GM12891 (cell line): ENCODE measurements around the gene TMEM119.

Experiments
- POLR2A ChIP-seq: IDR thresholded peaks from 2 replicates; pipeline ENCODE4 v1.6.1; 2011; ENCODE audit warnings: low read depth, low read length, control low read depth
- POLR2AphosphoS5 ChIP-seq: IDR thresholded peaks from 2 replicates; pipeline ENCODE4 v1.6.1; 2011; ENCODE audit warnings: low read depth, low read length, control low read depth

GRCh38 chr12:108606492-108606891, 8.6 kb upstream of the TMEM119 start:
- TF ChIP-seq POLR2A (no peak), POLR2AphosphoS5 (no peak)
